ENCODE data around the gene PRB2.
"Not testable (repeated sequence)": the region's sequence is repeated elsewhere in the genome, so short reads cannot be mapped to it uniquely, and the experiment has no call there.

PRB2 gene

DNA sequence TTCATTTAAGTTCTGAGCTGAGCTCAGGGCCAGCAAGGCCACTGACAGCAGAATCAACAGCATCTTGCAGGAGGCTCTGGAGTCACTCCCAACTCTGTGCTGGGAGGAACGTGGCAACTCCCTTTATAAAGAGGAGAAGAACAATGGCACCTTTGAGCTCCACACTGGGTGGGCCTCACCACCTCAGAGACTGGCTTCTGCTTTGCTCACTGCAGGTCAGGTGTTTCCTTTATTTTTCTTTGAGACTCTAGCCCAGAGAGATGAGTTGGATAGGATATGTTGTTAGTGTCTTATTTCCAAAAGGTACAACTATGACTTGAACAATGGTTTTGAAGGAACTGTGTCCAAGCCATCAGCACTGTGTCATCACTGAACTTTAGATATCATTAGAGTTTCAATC, at the start of gene PRB2:
TSS of gene PRB2 (minus strand) at position 101 of the 400 bp plus-strand sequence. CDS start at position 63, 38 bp downstream.
- not testable (repeated sequence) for H3K4me1 ChIP-seq, H3K36me3 ChIP-seq, H4K20me1 ChIP-seq, H3K9me3 ChIP-seq, H3K4me3 ChIP-seq, H3K27me3 ChIP-seq, H3K9ac ChIP-seq, H3K27ac ChIP-seq, H3K4me2 ChIP-seq

DNA sequence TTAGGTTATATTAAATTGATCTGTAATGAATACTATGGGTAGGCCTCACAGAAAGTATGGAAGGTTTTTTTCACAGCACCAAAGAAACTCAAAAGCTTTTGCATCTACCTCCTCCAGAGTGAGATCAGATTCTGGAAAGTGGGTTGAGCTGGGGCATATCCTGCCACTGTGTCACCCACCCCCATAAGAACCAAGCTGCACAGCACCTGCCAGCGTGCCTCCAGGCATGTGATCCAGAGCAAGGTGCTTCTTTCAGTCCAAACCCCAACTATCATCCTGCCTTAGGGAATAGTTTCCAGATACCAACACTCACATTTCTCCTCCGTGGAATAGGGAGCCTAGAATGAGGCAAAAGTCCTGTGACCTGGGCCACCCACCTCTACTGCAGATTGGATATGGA, 42.6 kb upstream of the PRB2 start:
- Histone ChIP-seq H3K4me2 (no peak overlapping the region), H3K9me3 (no peaks in the 10 kb centered on the region), H3K4me3 (no peak overlapping the region), H3K27me3 (no peaks in the 10 kb centered on the region), H3K36me3 (no peaks in the 10 kb centered on the region), H3K4me1 (no peaks in the 10 kb centered on the region; the same call in 1 of the 2 replicates), H3K9ac (no peak overlapping the region), H4K20me1 (no peaks in the 10 kb centered on the region), H3K27ac (no peak overlapping the region)
- TF ChIP-seq Cebpa-rat (IDR thresholded peaks at IDR 0.05) = no peak

DNA sequence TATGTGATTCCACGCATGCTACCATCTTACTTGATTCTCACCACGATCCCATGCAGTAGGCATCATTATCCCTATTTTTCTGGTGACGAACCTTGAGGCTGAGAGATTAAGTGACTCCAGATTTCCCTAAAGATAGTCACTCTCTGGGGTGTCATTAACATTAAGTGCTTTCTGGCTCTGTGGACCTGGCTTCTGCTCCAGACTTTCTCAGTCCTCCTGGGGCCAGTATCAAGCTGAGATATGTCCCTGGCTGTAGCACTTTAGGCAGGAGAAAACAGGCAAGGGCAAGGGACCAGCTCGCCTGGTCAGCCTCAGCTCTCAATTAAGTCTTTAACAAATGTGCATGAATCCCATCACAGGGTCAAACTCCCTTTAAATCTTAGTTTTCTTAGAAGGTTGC, 38.3 kb upstream of the PRB2 start:
- Histone ChIP-seq H3K9ac (no peak overlapping the region), H3K4me2 (no peak overlapping the region), H3K27ac (no peak overlapping the region), H3K27me3 (no peaks in the 10 kb centered on the region), H4K20me1 (no peaks in the 10 kb centered on the region), H3K9me3 (no peaks in the 10 kb centered on the region), H3K4me3 (no peak overlapping the region), H3K4me1 (0 out of 2 replicates have a peak, but pooled peaks cover 5% of the 10 kb centered on the region), H3K36me3 (no peaks in the 10 kb centered on the region)
- TF ChIP-seq Cebpa-rat (IDR thresholded peaks at IDR 0.05) = no peak

DNA sequence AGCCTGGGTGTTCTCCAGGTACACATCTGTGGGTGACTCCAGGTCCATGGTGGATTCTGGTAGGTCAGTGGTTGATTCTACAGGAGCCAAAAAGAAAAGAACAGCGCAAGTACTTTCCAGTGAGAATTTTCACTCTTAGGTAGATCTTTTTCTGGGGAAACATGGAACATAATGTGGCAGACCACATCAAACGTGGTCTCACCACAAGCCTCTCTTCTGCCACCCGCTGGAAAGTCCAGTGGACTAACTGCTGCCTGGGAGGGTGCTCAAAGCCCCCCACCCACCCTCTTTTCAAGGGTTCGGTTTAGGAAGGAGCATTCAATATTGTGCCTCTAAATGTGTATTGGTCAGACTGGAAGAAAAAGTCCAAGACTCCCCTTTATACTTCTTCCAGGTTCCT, 36.1 kb upstream of the PRB2 start:
- H4K20me1 ChIP-seq = no peaks in the 10 kb centered on the region
- no peak overlapping the region for H3K27ac ChIP-seq
- no peaks in the 10 kb centered on the region for H3K9me3 ChIP-seq
- no peak overlapping the region for H3K4me2 ChIP-seq
- H3K9ac ChIP-seq = no peak overlapping the region
- 0 out of 2 replicates have a peak, but pooled peaks cover 5% of the 10 kb centered on the region for H3K4me1 ChIP-seq
- TF ChIP-seq Cebpa-rat (IDR thresholded peaks at IDR 0.05) = no peak
- no peaks in the 10 kb centered on the region for H3K36me3 ChIP-seq
- H3K4me3 ChIP-seq = no peak overlapping the region
- H3K27me3 ChIP-seq = no peaks in the 10 kb centered on the region

DNA sequence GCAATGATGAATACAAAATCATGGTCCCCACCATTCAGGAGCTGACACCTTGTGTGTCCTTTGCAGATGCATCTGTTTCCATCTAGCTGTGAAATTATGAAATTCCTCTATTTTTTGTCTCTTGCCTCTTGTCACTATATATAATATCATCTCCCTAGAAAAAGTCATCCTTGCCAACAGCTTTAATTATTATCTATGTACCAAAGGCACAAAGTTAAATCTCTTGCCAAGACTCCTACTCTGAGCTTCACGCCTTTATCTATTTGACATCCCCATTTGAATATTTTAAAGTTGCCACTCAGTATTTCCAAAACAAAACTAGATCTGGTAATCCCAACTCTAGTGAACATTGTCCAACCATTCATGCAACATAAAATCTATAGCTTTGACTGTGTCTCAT, 32.0 kb upstream of the PRB2 start:
- H3K9me3 ChIP-seq = no peaks in the 10 kb centered on the region; the same call in 1 of the 2 replicates
- H3K4me2 ChIP-seq = no peak overlapping the region
- no peaks in the 10 kb centered on the region for H3K36me3 ChIP-seq
- no peaks in the 10 kb centered on the region for H3K27me3 ChIP-seq
- H3K4me3 ChIP-seq = no peak overlapping the region
- H3K4me1 ChIP-seq = 0 out of 2 replicates have a peak, but pooled peaks cover 5% of the 10 kb centered on the region
- no peak for TF ChIP-seq Cebpa-rat (IDR thresholded peaks at IDR 0.05)
- no peaks in the 10 kb centered on the region for H4K20me1 ChIP-seq
- H3K27ac ChIP-seq = no peak overlapping the region
- H3K9ac ChIP-seq = no peak overlapping the region

DNA sequence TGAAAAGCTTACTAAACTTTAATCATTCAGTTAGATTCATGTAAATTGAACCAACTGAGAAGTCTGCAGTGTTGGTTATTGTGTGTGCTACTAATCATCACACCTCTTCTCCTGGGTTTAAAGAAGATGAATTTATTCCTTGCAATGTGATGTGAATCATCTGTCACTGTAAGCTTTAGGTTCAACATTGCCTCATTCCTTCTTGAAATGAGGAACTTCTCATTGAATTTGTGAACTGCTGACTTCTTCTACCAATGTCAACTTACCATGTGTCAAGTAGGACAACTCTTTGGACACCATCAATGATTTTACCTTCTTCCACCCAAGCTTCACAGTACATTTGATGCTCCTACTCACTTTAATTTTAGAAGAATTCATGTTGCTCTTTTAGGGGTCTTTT, 17.4 kb upstream of the PRB2 start:
- Histone ChIP-seq H3K36me3 (no peaks in the 10 kb centered on the region), H3K4me3 (no peak overlapping the region), H4K20me1 (no peaks in the 10 kb centered on the region), H3K4me1 (no peaks in the 10 kb centered on the region), H3K27ac (no peak overlapping the region), H3K4me2 (no peak overlapping the region), H3K9ac (no peak overlapping the region), H3K27me3 (no peaks in the 10 kb centered on the region), H3K9me3 (peaks cover 17% of the 10 kb centered on the region)
- TF ChIP-seq Cebpa-rat (IDR thresholded peaks at IDR 0.05) = no peak

DNA sequence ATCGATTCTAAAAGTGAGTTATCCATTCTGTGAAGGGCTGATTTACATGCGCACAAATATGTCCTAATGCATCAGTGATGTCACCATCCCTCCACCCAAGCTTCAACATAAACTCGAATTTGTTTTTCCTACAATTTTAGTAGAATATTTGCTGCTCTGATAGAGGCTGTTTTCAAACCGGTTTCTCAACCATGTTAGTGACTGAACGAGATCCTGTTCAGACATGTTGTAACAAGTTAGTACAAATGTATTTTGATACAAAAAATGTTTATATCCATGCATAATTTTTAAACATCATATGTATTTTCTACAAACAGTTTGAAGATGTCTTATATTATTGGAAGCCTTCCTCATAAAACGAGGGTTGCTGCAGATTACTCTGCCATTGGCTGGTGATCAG, 12.7 kb upstream of the PRB2 start:
- H3K27ac ChIP-seq = no peak overlapping the region
- no peak overlapping the region for H3K4me3 ChIP-seq
- no peaks in the 10 kb centered on the region for H3K4me1 ChIP-seq
- no peaks in the 10 kb centered on the region for H3K36me3 ChIP-seq
- H3K4me2 ChIP-seq = no peak overlapping the region
- peaks cover 7% of the 10 kb centered on the region; the same call in 1 of the 2 replicates for H3K9me3 ChIP-seq
- no peaks in the 10 kb centered on the region for H4K20me1 ChIP-seq
- TF ChIP-seq Cebpa-rat (IDR thresholded peaks at IDR 0.05) = no peak
- H3K27me3 ChIP-seq = no peaks in the 10 kb centered on the region
- H3K9ac ChIP-seq = no peak overlapping the region

DNA sequence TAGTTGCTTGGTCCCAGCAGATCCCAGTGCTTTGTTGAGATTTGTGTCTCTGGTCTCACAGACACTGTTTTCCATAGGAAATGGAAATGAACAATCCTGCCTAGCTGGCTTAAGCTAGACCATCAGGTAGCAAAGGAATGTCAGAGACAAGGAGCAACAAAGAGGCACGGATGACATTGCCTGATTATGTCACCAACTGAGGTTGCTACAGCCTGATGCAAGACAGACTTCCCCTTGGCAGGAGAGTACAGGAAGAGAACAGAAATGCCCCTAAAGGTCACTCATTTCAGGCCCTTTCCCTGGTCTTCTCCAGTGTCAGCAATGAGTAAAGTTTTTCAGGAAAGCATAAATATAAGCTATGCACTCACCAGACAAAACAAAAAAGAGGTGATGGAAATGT, 2.0 kb upstream of the PRB2 start:
- no peak overlapping the region for H3K9ac ChIP-seq
- H4K20me1 ChIP-seq = no peaks in the 10 kb centered on the region
- H3K36me3 ChIP-seq = no peaks in the 10 kb centered on the region
- H3K27ac ChIP-seq = no peak overlapping the region
- no peaks in the 10 kb centered on the region for H3K4me1 ChIP-seq
- no peak overlapping the region for H3K4me3 ChIP-seq
- no peak overlapping the region for H3K4me2 ChIP-seq
- no peaks in the 10 kb centered on the region for H3K9me3 ChIP-seq
- H3K27me3 ChIP-seq = no peaks in the 10 kb centered on the region
- no peak for TF ChIP-seq Cebpa-rat (IDR thresholded peaks at IDR 0.05)

DNA sequence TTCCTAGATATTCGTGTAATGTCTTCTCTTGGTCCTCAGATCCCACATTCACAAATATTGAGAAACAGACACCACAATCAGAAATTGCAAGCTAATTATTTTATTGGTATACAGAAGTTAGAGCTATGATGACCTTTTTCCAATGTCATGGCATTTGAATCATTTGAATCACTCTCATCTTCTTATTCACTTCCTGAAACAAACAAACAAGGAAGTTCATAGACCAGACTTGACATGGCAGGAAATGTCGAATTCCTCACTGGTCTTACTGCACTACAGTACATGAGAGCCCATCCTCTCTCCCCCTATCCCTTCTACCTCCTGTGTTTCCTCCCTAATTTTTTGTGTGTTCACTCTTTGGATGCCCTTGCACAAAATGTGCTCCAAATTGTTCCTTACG, 3.9 kb downstream of the PRB2 start:
- H3K9me3 ChIP-seq, H3K4me1 ChIP-seq, H3K27ac ChIP-seq, H3K4me2 ChIP-seq, H4K20me1 ChIP-seq, H3K4me3 ChIP-seq, H3K27me3 ChIP-seq, H3K9ac ChIP-seq, H3K36me3 ChIP-seq: not testable (repeated sequence)

DNA sequence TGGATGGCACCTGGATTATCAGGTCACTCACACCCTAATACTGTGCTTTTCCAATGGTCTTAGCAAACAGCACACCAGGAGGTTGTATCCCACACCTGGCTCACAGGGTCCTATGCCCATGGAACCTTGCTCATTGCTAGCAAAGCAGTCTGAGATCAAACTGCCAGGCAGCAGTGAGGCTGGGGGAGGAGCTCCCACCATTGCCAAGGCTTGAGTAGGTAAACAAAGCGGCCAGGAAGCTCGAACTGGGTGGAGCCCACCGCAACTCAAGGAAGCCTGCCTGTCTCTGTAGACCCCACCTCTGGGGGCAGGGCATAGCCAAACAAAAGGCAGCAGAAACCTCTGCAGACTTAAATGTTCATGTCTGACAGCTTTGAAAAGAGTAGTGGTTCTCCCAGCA, 17.9 kb downstream of the PRB2 start:
- H3K9ac ChIP-seq, H3K4me2 ChIP-seq: not testable (repeated sequence)
- peaks cover 45% of the 10 kb centered on the region for H3K9me3 ChIP-seq

DNA sequence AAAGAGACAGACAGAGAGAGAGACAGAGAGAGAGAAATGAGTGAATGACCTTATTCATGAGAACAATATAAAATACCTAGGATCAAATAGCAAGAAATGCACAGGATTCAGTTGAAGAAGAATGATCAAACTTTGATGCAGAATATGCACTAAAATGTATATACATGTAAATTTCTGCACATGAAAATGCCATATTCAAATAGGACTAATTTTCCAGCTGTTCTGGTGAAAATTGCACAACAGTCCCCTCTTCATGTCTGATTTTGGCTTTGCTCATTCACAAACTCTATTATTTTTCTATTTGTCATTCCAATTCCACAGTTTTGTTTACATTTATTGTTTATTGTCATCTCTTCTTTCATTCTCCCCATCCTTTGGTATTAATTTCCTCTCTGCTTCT, 34.2 kb downstream of the PRB2 start:
- no peak for TF ChIP-seq Cebpa-rat (IDR thresholded peaks at IDR 0.05)
- Histone ChIP-seq H3K27ac (no peak overlapping the region), H3K27me3 (no peaks in the 10 kb centered on the region; the same call in 1 of the 2 replicates), H3K36me3 (no peaks in the 10 kb centered on the region), H4K20me1 (no peaks in the 10 kb centered on the region), H3K4me3 (no peak overlapping the region), H3K9me3 (no peaks in the 10 kb centered on the region), H3K4me1 (no peaks in the 10 kb centered on the region), H3K4me2 (no peak overlapping the region), H3K9ac (no peak overlapping the region)

More for the DNA sequence above, 17.9 kb downstream of the PRB2 start:
- not testable (repeated sequence) for H3K36me3 ChIP-seq, H4K20me1 ChIP-seq, H3K27ac ChIP-seq, H3K4me1 ChIP-seq, H3K4me3 ChIP-seq, H3K27me3 ChIP-seq

DNA sequence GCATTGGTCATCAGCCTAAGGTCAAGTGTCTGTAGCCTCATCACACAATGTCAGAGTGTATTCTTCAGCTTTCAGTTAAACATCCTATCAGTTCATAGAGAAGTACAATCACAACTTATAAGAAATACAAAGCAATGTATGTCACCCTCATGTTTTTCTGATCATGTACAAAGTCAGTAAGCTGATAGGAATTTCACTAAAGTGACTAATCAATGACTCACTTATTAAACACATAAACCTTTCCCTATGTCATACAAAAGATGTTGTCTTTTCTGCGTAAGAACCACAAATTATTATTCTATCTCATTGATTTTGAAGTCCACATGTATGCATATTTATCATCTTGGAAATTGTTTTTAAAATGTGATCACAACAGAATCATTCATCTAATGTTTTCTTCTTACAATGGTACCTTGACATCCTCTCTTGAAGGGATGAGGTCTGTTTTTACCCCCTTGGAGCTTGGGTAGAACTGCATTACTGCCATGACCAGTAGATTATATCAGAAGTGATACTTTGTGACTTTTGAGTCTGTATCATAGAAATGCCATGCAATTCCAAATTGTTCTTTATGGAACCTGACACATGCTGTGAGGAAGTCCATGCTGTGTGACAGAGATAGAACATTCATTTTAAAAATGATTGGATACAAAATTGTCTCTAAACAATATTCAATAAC, 35.0 kb downstream of the PRB2 start:
- not testable (repeated sequence) for H4K20me1 ChIP-seq, H3K9me3 ChIP-seq, H3K4me3 ChIP-seq, H3K27ac ChIP-seq, H3K27me3 ChIP-seq, H3K36me3 ChIP-seq, H3K9ac ChIP-seq, H3K4me1 ChIP-seq, H3K4me2 ChIP-seq

DNA sequence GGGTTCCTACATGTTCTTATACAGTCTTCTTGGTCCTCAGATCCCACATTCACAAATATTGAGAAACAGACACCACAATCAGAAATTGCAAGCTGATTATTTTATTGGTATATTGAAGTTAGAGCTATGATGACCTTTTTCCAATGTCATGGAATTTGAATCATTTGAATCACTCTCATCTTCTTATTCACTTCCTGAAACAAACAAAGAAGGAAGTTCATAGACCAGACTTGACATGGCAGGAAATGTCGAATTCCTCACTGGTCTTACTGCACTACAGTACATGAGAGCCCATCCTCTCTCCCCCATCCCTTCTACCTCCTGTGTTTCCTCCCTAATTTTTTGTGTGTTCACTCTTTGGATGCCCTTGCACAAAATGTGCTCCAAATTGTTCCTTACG, 43.6 kb downstream of the PRB2 start:
- not testable (repeated sequence) for H3K9me3 ChIP-seq, H3K9ac ChIP-seq, H3K4me1 ChIP-seq, H4K20me1 ChIP-seq, H3K4me3 ChIP-seq, H3K36me3 ChIP-seq, H3K4me2 ChIP-seq, H3K27ac ChIP-seq
- H3K27me3 ChIP-seq = peaks cover 13% of the 10 kb centered on the region; the same call in 1 of the 2 replicates

Data from BLaER1 (cell line).